HG02884 (cell line): ENCODE measurements around the gene CTSO.
"Not testable (repeated sequence)": the region's sequence is repeated elsewhere in the genome, so short reads cannot be mapped to it uniquely, and the experiment has no call there.

ENCODE experiments used
- ATAC-seq: cut with Tn5 transposase; IDR thresholded peaks from one replicate; pipeline ENCODE4 v1.9.1; 2021; ENCODE audit warnings: mild to moderate bottlenecking, moderate library complexity; ENCODE audit not compliant: unreplicated experiment

Gene CTSO

GRCh38 chr4:155956461-155956860, 2.8 kb upstream of the CTSO start:
- no peak for ATAC-seq

- no peak for ATAC-seq
These were observed 1.3 kb upstream of the CTSO start for GRCh38 chr4:155954939-155955338.

GRCh38 chr4:155954118-155954685, 536 bp upstream of the CTSO start:
- ATAC-seq, result no peak

- ATAC-seq, result no peak
These were observed 1.2 kb downstream of the CTSO start for GRCh38 chr4:155952501-155952901.

GRCh38 chr4:155950461-155950860, 3.2 kb downstream of the CTSO start:
- ATAC-seq, result no peak

- ATAC-seq, result no peak
These were observed 5.1 kb downstream of the CTSO start for GRCh38 chr4:155948541-155948940.

GRCh38 chr4:155946486-155946885, 7.2 kb downstream of the CTSO start:
- ATAC-seq, result no peak

GRCh38 chr4:155944516-155944915, 9.2 kb downstream of the CTSO start:
- no peak for ATAC-seq

GRCh38 chr4:155943605-155944291, 9.9 kb downstream of the CTSO start:
- no peak for ATAC-seq

- no peak for ATAC-seq
These were observed 11.8 kb downstream of the CTSO start for GRCh38 chr4:155941820-155942219.

- ATAC-seq, result no peak
These were observed 12.4 kb downstream of the CTSO start for GRCh38 chr4:155941085-155941790.

GRCh38 chr4:155935389-155935986, 18.2 kb downstream of the CTSO start:
- ATAC-seq, result no peak

- ATAC-seq, result not testable (repeated sequence)
These were observed 19.0 kb downstream of the CTSO start for GRCh38 chr4:155934634-155935033.

GRCh38 chr4:155931634-155932033, 22.0 kb downstream of the CTSO start:
- ATAC-seq, result no peak

GRCh38 chr4:155930330-155930729, 23.3 kb downstream of the CTSO start:
- no peak for ATAC-seq

GRCh38 chr4:155929833-155930232, 23.8 kb downstream of the CTSO start:
- no peak for ATAC-seq

GRCh38 chr4:155924637-155925036, 29.0 kb downstream of the CTSO start:
- ATAC-seq, result no peak

GRCh38 chr4:155921597-155921996, 32.1 kb downstream of the CTSO start:
- ATAC-seq, result no peak

- no peak for ATAC-seq
These were observed 38.9 kb downstream of the CTSO start for GRCh38 chr4:155914782-155915181.

GRCh38 chr4:155911905-155912304, 41.8 kb downstream of the CTSO start:
- no peak for ATAC-seq

GRCh38 chr4:155909615-155910226, 43.9 kb downstream of the CTSO start:
- ATAC-seq, result no peak
